ENCODE data around the gene CLEC14A.

CLEC14A gene

GRCh38 chr14:38204719-38205115, 51.2 kb downstream of the CLEC14A start:
- DNase-seq, result no peak

All from MV-4-11 (cell line).